ENCODE results near the gene ABHD11.

ABHD11 gene

GRCh38 chr7:73703757-73704639, 34.6 kb downstream of the ABHD11 start:
- Histone ChIP-seq H2BK5ac (ENCODE audit: low read length) (no peak overlapping the region), H3K27me3 (ENCODE audit: control insufficient read depth in 3 of 3, insufficient read depth in 3 of 3, low read depth in 1 of 3, low read length in 3 of 3) (no peaks in the 10 kb centered on the region), H2AK5ac (ENCODE audit: low read depth, low read length) (peak overlapping the region; percentile 90), H3K4me3 (ENCODE audit: low read length in 2 of 2) (no peak overlapping the region), H2AFZ (ENCODE audit: low read length) (no peak overlapping the region), H2BK15ac (ENCODE audit: low read length) (no peak overlapping the region), H3K4ac (ENCODE audit: low read length) (peak overlapping the region; percentile 93), H3K79me1 (ENCODE audit: low read depth, low read length) (peaks cover 3% of the 10 kb centered on the region), H3K4me2 (ENCODE audit: insufficient read depth, low read length, poor library complexity, severe bottlenecking) (peak overlapping the region; percentile 45), H3K36me3 (replicated peaks in 1 of 2; ENCODE audit: control insufficient read depth in 2 of 2, insufficient read depth in 2 of 2, low read length in 2 of 2) (peaks cover 14 to 30% of the 10 kb centered on the region in 2 donors), H2BK12ac (ENCODE audit: low read length) (peak overlapping the region; percentile 90), H3K18ac (ENCODE audit: low read length) (peak overlapping the region; percentile 94), H3K4me1 (ENCODE audit: control insufficient read depth in 2 of 2, insufficient read depth in 1 of 2, low read depth in 1 of 2, low read length in 2 of 2) (peaks cover 7 to 13% of the 10 kb centered on the region in 2 donors), H3K9me3 (replicated peaks in 1 of 2; ENCODE audit: control insufficient read depth in 2 of 2, insufficient read depth in 1 of 2, low read depth in 1 of 2, low read length in 2 of 2) (no peaks in the 10 kb centered on the region), H3K9ac (ENCODE audit: low read depth, low read length, poor library complexity) (peak overlapping the region; percentile 92), H4K8ac (ENCODE audit: low read depth, low read length) (peak overlapping the region; percentile 19), H4K91ac (ENCODE audit: low read depth, low read length, poor library complexity) (no peak overlapping the region), H3K23ac (ENCODE audit: low read depth, low read length, poor library complexity) (peak overlapping the region; percentile 65), H2BK120ac (ENCODE audit: low read depth, low read length) (no peak overlapping the region), H3K27ac (replicated peaks; ENCODE audit: low read length) (no peak overlapping the region), H3K14ac (ENCODE audit: low read length) (peak overlapping the region; percentile 2)
- peak; percentile 88 for DNase-seq (ENCODE audit: low spot score)
- WGBS, 2 donors (ENCODE audit: extremely low coverage in 2 of 2, insufficient read length in 2 of 2, insufficient replicate concordance in 1 of 2), result no CpG with 5 or more reads among the region's 45 CpGs

GRCh38 chr7:73703225-73703624, 35.4 kb downstream of the ABHD11 start:
- H4K8ac ChIP-seq (ENCODE audit: low read depth, low read length), result peak overlapping the region; percentile 19

DNA sequence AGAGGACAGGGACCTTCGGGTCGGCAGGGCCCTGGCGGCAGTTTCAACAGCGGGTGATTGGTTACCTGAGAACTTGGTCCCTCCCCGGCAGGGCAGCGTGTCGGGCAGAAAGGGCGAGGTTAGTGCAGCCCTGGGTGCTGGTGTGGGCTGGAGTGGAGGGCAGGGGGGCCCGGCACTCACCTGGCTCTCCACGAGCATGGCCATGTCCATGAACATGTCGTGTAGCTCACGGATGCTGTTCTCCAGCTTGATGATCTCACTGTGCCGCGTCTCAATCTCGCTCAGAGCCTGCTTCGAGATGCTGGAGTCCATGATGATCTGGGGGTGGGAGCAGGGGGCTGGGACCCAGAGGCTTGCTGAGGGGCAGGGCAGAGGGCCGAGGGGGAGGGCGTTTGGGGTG, 35.9 kb downstream of the ABHD11 start:
- H3K23ac ChIP-seq (ENCODE audit: low read depth, low read length, poor library complexity), result no peak overlapping the region
- peaks cover 20 to 41% of the 10 kb centered on the region in 2 donors for H3K36me3 ChIP-seq (replicated peaks in 1 of 2; ENCODE audit: control insufficient read depth in 2 of 2, insufficient read depth in 2 of 2, low read length in 2 of 2)
- no peak overlapping the region for H3K27ac ChIP-seq (replicated peaks; ENCODE audit: low read length)
- DNase-seq (ENCODE audit: low spot score), result no peak
- H2BK120ac ChIP-seq (ENCODE audit: low read depth, low read length), result peak overlapping the region; percentile 87
- no peak overlapping the region for H3K14ac ChIP-seq (ENCODE audit: low read length)
- H2BK12ac ChIP-seq (ENCODE audit: low read length), result no peak overlapping the region
- H3K27me3 ChIP-seq (ENCODE audit: control insufficient read depth in 3 of 3, insufficient read depth in 3 of 3, low read depth in 1 of 3, low read length in 3 of 3), result no peaks in the 10 kb centered on the region
- no peak overlapping the region for H3K18ac ChIP-seq (ENCODE audit: low read length)
- peak overlapping the region; percentile 60 for H3K9ac ChIP-seq (ENCODE audit: low read depth, low read length, poor library complexity)
- H2AFZ ChIP-seq (ENCODE audit: low read length), result no peak overlapping the region
- peaks cover 7 to 13% of the 10 kb centered on the region in 2 donors for H3K4me1 ChIP-seq (ENCODE audit: control insufficient read depth in 2 of 2, insufficient read depth in 1 of 2, low read depth in 1 of 2, low read length in 2 of 2)
- no peak overlapping the region for H4K8ac ChIP-seq (ENCODE audit: low read depth, low read length)
- no CpG with 5 or more reads among the region's 18 CpGs for WGBS, 2 donors (ENCODE audit: extremely low coverage in 2 of 2, insufficient read length in 2 of 2, insufficient replicate concordance in 1 of 2)
- peak overlapping the region; percentile 64 for H2BK15ac ChIP-seq (ENCODE audit: low read length)
- no peaks in the 10 kb centered on the region for H3K79me1 ChIP-seq (ENCODE audit: low read depth, low read length)
- no peak overlapping the region for H4K91ac ChIP-seq (ENCODE audit: low read depth, low read length, poor library complexity)
- H3K9me3 ChIP-seq (replicated peaks in 1 of 2; ENCODE audit: control insufficient read depth in 2 of 2, insufficient read depth in 1 of 2, low read depth in 1 of 2, low read length in 2 of 2), result no peaks in the 10 kb centered on the region
- no peak overlapping the region for H3K4me3 ChIP-seq (ENCODE audit: low read length in 2 of 2)
- no peak overlapping the region for H3K4ac ChIP-seq (ENCODE audit: low read length)
- H3K4me2 ChIP-seq (ENCODE audit: insufficient read depth, low read length, poor library complexity, severe bottlenecking), result no peak overlapping the region
- H2BK5ac ChIP-seq (ENCODE audit: low read length), result no peak overlapping the region
- peak overlapping the region; percentile 90 for H2AK5ac ChIP-seq (ENCODE audit: low read depth, low read length)

More at GRCh38 chr7:73703225-73703624, 35.4 kb downstream of the ABHD11 start:
- Histone ChIP-seq H4K91ac (ENCODE audit: low read depth, low read length, poor library complexity) (peak overlapping the region; percentile 64), H3K23ac (ENCODE audit: low read depth, low read length, poor library complexity) (no peak overlapping the region), H2BK15ac (ENCODE audit: low read length) (no peak overlapping the region), H3K4me3 (ENCODE audit: low read length in 2 of 2) (no peak overlapping the region), H3K9ac (ENCODE audit: low read depth, low read length, poor library complexity) (peak overlapping the region; percentile 81), H3K27me3 (ENCODE audit: control insufficient read depth in 3 of 3, insufficient read depth in 3 of 3, low read depth in 1 of 3, low read length in 3 of 3) (no peaks in the 10 kb centered on the region), H3K27ac (replicated peaks; ENCODE audit: low read length) (no peak overlapping the region), H2AK5ac (ENCODE audit: low read depth, low read length) (peak overlapping the region; percentile 90), H3K14ac (ENCODE audit: low read length) (peak overlapping the region; percentile 97), H2AFZ (ENCODE audit: low read length) (no peak overlapping the region), H3K4ac (ENCODE audit: low read length) (peak overlapping the region; percentile 93), H3K4me2 (ENCODE audit: insufficient read depth, low read length, poor library complexity, severe bottlenecking) (peak overlapping the region; percentile 45), H3K18ac (ENCODE audit: low read length) (peak overlapping the region; percentile 94), H2BK5ac (ENCODE audit: low read length) (no peak overlapping the region), H3K79me1 (ENCODE audit: low read depth, low read length) (no peaks in the 10 kb centered on the region), H3K4me1 (ENCODE audit: control insufficient read depth in 2 of 2, insufficient read depth in 1 of 2, low read depth in 1 of 2, low read length in 2 of 2) (peaks cover 7 to 13% of the 10 kb centered on the region in 2 donors), H3K9me3 (replicated peaks in 1 of 2; ENCODE audit: control insufficient read depth in 2 of 2, insufficient read depth in 1 of 2, low read depth in 1 of 2, low read length in 2 of 2) (no peaks in the 10 kb centered on the region), H2BK120ac (ENCODE audit: low read depth, low read length) (peak overlapping the region; percentile 87), H3K36me3 (replicated peaks in 1 of 2; ENCODE audit: control insufficient read depth in 2 of 2, insufficient read depth in 2 of 2, low read length in 2 of 2) (peaks cover 20 to 37% of the 10 kb centered on the region in 2 donors), H2BK12ac (ENCODE audit: low read length) (no peak overlapping the region)
- DNase-seq (ENCODE audit: low spot score), result no peak
- WGBS, 2 donors (ENCODE audit: extremely low coverage in 2 of 2, insufficient read length in 2 of 2, insufficient replicate concordance in 1 of 2), result no CpG with 5 or more reads among the region's 13 CpGs

GRCh38 chr7:73702226-73702625, 36.4 kb downstream of the ABHD11 start:
- no peak overlapping the region for H4K8ac ChIP-seq (ENCODE audit: low read depth, low read length)
- H2BK120ac ChIP-seq (ENCODE audit: low read depth, low read length), result no peak overlapping the region
- no peaks in the 10 kb centered on the region for H3K27me3 ChIP-seq (ENCODE audit: control insufficient read depth in 3 of 3, insufficient read depth in 3 of 3, low read depth in 1 of 3, low read length in 3 of 3)
- peaks cover 7 to 13% of the 10 kb centered on the region in 2 donors for H3K4me1 ChIP-seq (ENCODE audit: control insufficient read depth in 2 of 2, insufficient read depth in 1 of 2, low read depth in 1 of 2, low read length in 2 of 2)
- no peak overlapping the region for H2BK5ac ChIP-seq (ENCODE audit: low read length)
- no CpG with 5 or more reads among the region's 8 CpGs for WGBS, 2 donors (ENCODE audit: extremely low coverage in 2 of 2, insufficient read length in 2 of 2, insufficient replicate concordance in 1 of 2)
- H3K18ac ChIP-seq (ENCODE audit: low read length), result no peak overlapping the region
- no peak for DNase-seq (ENCODE audit: low spot score)
- no peaks in the 10 kb centered on the region for H3K79me1 ChIP-seq (ENCODE audit: low read depth, low read length)
- no peak overlapping the region for H3K4me2 ChIP-seq (ENCODE audit: insufficient read depth, low read length, poor library complexity, severe bottlenecking)
- H3K9me3 ChIP-seq (replicated peaks in 1 of 2; ENCODE audit: control insufficient read depth in 2 of 2, insufficient read depth in 1 of 2, low read depth in 1 of 2, low read length in 2 of 2), result no peaks in the 10 kb centered on the region
- H3K4me3 ChIP-seq (ENCODE audit: low read length in 2 of 2), result no peak overlapping the region
- no peak overlapping the region for H2AK5ac ChIP-seq (ENCODE audit: low read depth, low read length)
- no peak overlapping the region for H3K14ac ChIP-seq (ENCODE audit: low read length)
- no peak overlapping the region for H3K23ac ChIP-seq (ENCODE audit: low read depth, low read length, poor library complexity)
- H4K91ac ChIP-seq (ENCODE audit: low read depth, low read length, poor library complexity), result no peak overlapping the region
- peaks cover 23 to 46% of the 10 kb centered on the region in 2 donors for H3K36me3 ChIP-seq (replicated peaks in 1 of 2; ENCODE audit: control insufficient read depth in 2 of 2, insufficient read depth in 2 of 2, low read length in 2 of 2)
- no peak overlapping the region for H2BK15ac ChIP-seq (ENCODE audit: low read length)
- no peak overlapping the region for H3K9ac ChIP-seq (ENCODE audit: low read depth, low read length, poor library complexity)
- H3K27ac ChIP-seq (replicated peaks; ENCODE audit: low read length), result no peak overlapping the region
- H2AFZ ChIP-seq (ENCODE audit: low read length), result no peak overlapping the region
- H3K4ac ChIP-seq (ENCODE audit: low read length), result no peak overlapping the region
- no peak overlapping the region for H2BK12ac ChIP-seq (ENCODE audit: low read length)
